ENCODE measurements around the gene TPCN1.

- TF ChIP-seq CTCF (IDR thresholded peaks at IDR 0.05) (no peak), POLR2A (IDR thresholded peaks at IDR 0.05) (peak in 1 of 4 donors; percentile 25)
These were observed 50.7 kb downstream of the TPCN1 start for GRCh38 chr12:113271853-113272561.
